Measurements from ENCODE around the gene RSPO4.

The RSPO4 gene

DNA sequence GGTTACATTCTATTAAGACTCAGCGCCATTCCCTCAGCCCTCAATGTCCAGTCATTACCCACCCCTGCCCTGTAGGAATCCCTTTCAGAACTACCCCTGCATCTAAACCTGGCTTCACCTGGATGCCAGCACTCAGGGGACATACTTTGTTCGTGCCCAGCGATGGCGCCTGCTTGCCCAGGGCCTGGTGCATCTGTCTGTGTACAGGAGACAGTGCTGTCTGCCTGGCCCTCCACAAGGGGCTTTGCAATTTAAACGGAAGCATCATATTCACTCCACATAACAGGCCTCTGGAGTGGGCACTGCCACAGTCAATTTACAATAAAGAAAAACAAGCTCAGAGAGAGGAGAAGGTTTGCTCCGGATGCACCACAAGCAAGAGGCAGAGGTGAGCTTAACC is 4.6 kb downstream of the RSPO4 start:
- no peak for DNase-seq (ENCODE audit: low read depth)
- TF ChIP-seq, protein P1, sequence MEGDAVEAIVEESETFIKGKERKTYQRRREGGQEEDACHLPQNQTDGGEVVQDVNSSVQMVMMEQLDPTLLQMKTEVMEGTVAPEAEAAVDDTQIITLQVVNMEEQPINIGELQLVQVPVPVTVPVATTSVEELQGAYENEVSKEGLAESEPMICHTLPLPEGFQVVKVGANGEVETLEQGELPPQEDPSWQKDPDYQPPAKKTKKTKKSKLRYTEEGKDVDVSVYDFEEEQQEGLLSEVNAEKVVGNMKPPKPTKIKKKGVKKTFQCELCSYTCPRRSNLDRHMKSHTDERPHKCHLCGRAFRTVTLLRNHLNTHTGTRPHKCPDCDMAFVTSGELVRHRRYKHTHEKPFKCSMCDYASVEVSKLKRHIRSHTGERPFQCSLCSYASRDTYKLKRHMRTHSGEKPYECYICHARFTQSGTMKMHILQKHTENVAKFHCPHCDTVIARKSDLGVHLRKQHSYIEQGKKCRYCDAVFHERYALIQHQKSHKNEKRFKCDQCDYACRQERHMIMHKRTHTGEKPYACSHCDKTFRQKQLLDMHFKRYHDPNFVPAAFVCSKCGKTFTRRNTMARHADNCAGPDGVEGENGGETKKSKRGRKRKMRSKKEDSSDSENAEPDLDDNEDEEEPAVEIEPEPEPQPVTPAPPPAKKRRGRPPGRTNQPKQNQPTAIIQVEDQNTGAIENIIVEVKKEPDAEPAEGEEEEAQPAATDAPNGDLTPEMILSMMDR (IDR thresholded peaks at IDR 0.05; ENCODE audit: control insufficient read depth, extremely low read depth, insufficient read depth) = no peak
- H3K4me3 ChIP-seq (ENCODE audit: low read depth, low read length) = no peak overlapping the region

DNA sequence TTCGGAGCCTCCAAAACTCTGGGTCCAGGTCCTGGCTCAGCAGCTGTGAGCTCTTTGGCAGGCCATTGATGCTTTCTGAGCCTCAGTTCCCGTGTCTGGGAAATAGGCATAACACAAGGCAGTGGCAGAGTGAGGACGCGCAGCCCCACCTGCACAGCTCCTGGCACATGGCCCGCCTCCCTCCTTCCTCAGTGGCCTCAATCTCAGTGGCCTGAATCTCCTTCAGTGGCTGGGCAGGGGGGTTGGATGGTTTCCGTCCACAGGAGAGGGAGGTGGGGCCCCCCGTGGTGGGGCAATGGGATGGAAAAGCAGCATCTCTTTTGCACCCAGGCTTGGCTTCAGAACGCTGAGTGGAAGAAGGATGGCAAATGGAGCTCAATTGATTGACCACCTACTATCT is 5.1 kb downstream of the RSPO4 start:
- TF ChIP-seq, protein P1 (IDR thresholded peaks at IDR 0.05; ENCODE audit: control insufficient read depth, extremely low read depth, insufficient read depth) = no peak
- no peak for DNase-seq (ENCODE audit: low read depth)
- no peak overlapping the region for H3K4me3 ChIP-seq (ENCODE audit: low read depth, low read length)

DNA sequence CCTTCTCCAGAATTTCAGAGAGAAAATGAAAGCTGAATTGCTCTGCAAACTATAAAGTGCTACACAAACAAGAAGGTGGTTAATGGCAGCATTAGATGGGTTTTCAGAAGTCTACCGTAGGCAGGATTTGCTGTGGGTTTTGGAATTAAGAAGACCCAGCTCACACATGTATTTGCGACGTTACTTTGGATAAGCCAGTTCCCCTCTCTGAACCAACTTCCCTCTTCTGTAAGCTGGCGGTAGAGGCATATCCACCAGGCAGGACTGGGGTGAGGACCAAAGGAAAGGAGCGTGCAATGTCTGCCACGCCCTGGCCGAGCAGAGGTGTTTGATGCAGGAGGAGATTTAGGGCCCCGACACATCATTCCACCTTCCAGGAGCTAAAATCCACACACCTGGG is 6.9 kb downstream of the RSPO4 start:
- TF ChIP-seq, protein P1 (IDR thresholded peaks at IDR 0.05; ENCODE audit: control insufficient read depth, extremely low read depth, insufficient read depth) = no peak
- H3K4me3 ChIP-seq (ENCODE audit: low read depth, low read length) = no peak overlapping the region
- no peak for DNase-seq (ENCODE audit: low read depth)

DNA sequence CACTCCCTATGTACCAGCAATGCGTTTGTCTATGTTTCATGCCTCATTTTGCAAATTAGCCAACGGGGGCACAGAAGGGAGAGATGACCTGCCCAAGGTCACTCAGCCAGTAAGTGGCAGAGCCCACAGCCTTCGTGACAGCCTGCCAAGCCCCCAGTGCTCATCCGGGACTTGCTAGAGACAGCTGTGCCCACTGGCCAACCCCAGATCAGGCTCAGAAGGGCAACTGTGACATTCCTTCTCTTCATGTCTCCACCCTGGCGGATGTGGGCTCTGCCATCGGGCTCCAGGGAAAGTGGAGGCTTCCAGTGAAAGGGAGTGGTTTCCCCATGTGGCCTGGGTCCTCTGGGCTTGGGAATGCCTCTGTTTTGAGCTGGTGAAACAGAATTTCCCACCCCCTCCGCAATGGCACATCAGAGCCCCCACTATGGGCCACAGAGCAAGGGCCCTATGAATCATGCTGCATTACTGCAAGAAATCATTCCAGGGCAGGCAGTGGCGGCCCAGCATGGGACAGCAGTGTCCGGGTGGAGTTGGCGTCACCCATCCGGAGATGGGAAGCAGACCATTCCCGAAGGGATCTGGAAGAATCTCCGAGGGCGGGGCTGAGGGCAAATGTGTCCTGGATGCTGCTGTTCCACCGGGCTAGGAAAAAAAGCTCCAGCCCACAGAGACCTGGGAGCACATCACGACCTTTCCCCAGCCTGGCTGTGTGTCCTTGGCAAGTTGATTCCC is 9.1 kb downstream of the RSPO4 start:
- no peak for DNase-seq (ENCODE audit: low read depth)
- no peak overlapping the region for H3K4me3 ChIP-seq (ENCODE audit: low read depth, low read length)
- TF ChIP-seq, protein P1 (IDR thresholded peaks at IDR 0.05; ENCODE audit: control insufficient read depth, extremely low read depth, insufficient read depth) = no peak

DNA sequence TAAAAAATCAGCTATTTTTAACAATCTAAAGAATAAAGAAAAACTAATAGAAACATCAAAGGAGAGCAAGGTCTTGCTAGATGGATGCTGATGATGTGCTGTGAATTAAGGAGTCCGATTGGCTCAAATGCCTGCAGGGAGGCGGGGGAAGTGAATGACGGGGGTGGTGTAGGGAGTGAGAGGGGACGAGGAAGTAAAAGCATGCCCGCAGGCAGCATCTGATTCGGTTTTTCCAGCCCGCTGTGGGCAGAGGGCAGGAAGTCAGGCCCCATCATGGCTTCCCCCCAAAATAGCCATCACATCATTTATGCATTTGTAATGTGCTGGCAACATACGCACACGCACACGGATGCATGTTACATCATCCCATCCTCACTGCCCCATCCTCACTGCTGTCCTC is 10.3 kb downstream of the RSPO4 start:
- H3K4me3 ChIP-seq (ENCODE audit: low read depth, low read length) = no peak overlapping the region
- no peak for DNase-seq (ENCODE audit: low read depth)
- TF ChIP-seq, protein P1 (IDR thresholded peaks at IDR 0.05; ENCODE audit: control insufficient read depth, extremely low read depth, insufficient read depth) = no peak

DNA sequence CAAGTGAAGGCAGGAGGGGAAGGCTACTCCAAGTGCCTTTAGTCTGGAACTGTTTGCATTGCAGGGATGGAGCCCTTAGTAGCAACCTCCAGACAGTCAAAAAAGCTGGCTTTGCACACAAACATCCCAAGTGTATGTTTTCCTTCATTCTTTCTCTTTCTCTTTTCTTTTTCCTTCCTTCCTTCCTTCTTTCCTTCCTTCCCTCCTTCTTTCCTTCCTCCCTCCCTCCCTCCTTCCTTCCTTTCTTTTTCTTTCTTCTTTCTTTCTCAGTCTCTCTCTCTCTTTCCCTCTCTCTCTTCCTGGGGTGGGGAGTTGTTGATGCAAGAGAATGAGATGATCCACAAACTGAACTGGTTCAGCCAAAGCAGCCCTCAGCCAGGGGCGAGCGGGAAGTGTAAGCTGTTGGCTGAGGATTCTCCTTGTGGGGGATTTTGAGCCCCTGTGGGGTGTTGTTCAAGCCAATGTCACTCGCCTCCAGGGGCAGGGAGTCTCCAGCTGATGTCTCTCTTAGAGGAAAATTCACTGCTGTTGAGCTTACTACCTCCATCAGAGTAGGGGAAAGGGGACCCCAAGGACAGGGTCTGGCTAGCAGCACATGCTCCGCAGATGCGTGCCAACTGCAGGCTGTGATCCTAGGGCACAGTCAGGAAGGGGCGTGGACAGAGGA is 11.7 kb downstream of the RSPO4 start:
- no peak for DNase-seq (ENCODE audit: low read depth)
- H3K4me3 ChIP-seq (ENCODE audit: low read depth, low read length) = no peak overlapping the region
- TF ChIP-seq, protein P1 (IDR thresholded peaks at IDR 0.05; ENCODE audit: control insufficient read depth, extremely low read depth, insufficient read depth) = no peak
